GM12878 (cell line): Measurements from ENCODE around the gene ANKRD53. TPM values are rescaled to one million over a fixed set of nuclear protein-coding genes. Genes with fewer than 3 reads are reported as not detected.

ENCODE experiments used
- ATAC-seq: fragments of 200-7000 bp; cut with Tn5 transposase; 3 replicates; pipeline ENCODE4 v1.9.1; 2020; ENCODE audit warnings: mild to moderate bottlenecking, moderate library complexity
- BruUV-seq: library from RNA; stranded (reverse); fragments of 400-500 nt; replicated peaks from 2 replicates; lab custom pipeline; 2021; lab: Mats Ljungman, UMichigan
- CTCF ChIA-PET: fragments of 300-600 bp; sonication (Branson Sonifier 250); formaldehyde crosslinking; extraction: SDS; loops from one replicate; lab custom pipeline; 2021; ENCODE audit warnings: inconsistent platforms; lab: Yijun Ruan, JAX
- POLR2A ChIA-PET: fragments of 350-600 bp; formaldehyde crosslinking; extraction: SDS; loops from one replicate; lab custom pipeline; 2021; ENCODE audit warnings: inconsistent platforms; lab: Charles Lee
- RAD21 ChIA-PET: fragments of 300-600 bp; sonication (Branson Sonifier 250); formaldehyde crosslinking; loops from one replicate; lab custom pipeline; 2023; ENCODE audit warnings: antibody characterized with exemption; ENCODE audit not compliant: unreplicated experiment; lab: Charles Lee
- SMC1A ChIA-PET: fragments of 300-600 bp; sonication (Branson Sonifier 250); formaldehyde crosslinking; loops from one replicate; lab custom pipeline; 2023; ENCODE audit not compliant: unreplicated experiment, uncharacterized antibody; lab: Charles Lee
- DNase-seq: peaks from one replicate; pipeline ENCODE4 v3.0.0-alpha.2; 2011; ENCODE audit warnings: low read depth, low spot score
- FAIRE-seq: peaks from 3 replicates; lab custom pipeline; 2011; peaks lifted over from hg19 to GRCh38; lab: Jason Lieb, UNC
- H2AFZ ChIP-seq: 2 replicates; pipeline ENCODE4 v1.6.0; 2011; ENCODE audit warnings: low read depth, low read length, control low read depth; ENCODE audit not compliant: control insufficient read depth
- H3K27ac ChIP-seq: 2 replicates; pipeline ENCODE4 v1.5.1; 2011; ENCODE audit warnings: control low read depth; ENCODE audit not compliant: control insufficient read depth, insufficient read depth
- H3K27me3 ChIP-seq, 2 experiments: replicated peaks in 1 of 2; 2 replicates each; pipeline versions ENCODE4 v1.6.0 to v1.6.1; 2011; ENCODE audit warnings: low read length in 1 of 2; ENCODE audit not compliant: control insufficient read depth in 2 of 2, insufficient read depth in 2 of 2
- H3K36me3 ChIP-seq, 2 experiments: 2 replicates each; pipeline ENCODE4 v1.5.1; 2011; ENCODE audit warnings: low read length in 1 of 2; ENCODE audit not compliant: control insufficient read depth in 2 of 2, insufficient read depth in 2 of 2
- H3K4me1 ChIP-seq: 2 replicates; pipeline ENCODE4 v1.6.1; 2011; ENCODE audit warnings: mild to moderate bottlenecking, low read length, moderate library complexity, mixed read lengths; ENCODE audit not compliant: control insufficient read depth, insufficient read depth
- H3K4me2 ChIP-seq: 2 replicates; pipeline ENCODE4 v1.6.0; 2011; ENCODE audit warnings: control low read depth; ENCODE audit not compliant: control insufficient read depth, insufficient read depth
- H3K4me3 ChIP-seq: fragments of 200-600 bp; sonication (generic); 2 replicates; pipeline ENCODE4 v1.5.1; 2016
- H3K79me2 ChIP-seq: 2 replicates; pipeline ENCODE4 v1.6.0; 2011; ENCODE audit warnings: low read length; ENCODE audit not compliant: control insufficient read depth, insufficient read depth
- H3K9ac ChIP-seq: 2 replicates; pipeline ENCODE4 v1.8.0; 2011; ENCODE audit warnings: low read length, control low read depth, mixed read lengths; ENCODE audit not compliant: control insufficient read depth, insufficient read depth
- H3K9me3 ChIP-seq: replicated peaks from 3 replicates; pipeline ENCODE4 v1.5.1; 2011; ENCODE audit warnings: mild to moderate bottlenecking, low read length; ENCODE audit not compliant: control insufficient read depth, insufficient read depth
- H4K20me1 ChIP-seq: 2 replicates; pipeline ENCODE4 v1.6.0; 2011; ENCODE audit not compliant: control insufficient read depth, insufficient read depth
- BACH1 ChIP-seq: fragments of 450-650 bp; IDR thresholded peaks from 2 replicates; pipeline ENCODE4 v1.6.1; 2017; ENCODE audit warnings: mild to moderate bottlenecking, borderline replicate concordance
- BCLAF1 ChIP-seq: fragments of 450-650 bp; IDR thresholded peaks from 2 replicates; pipeline ENCODE4 v1.6.1; 2017; ENCODE audit warnings: antibody characterized with exemption, mild to moderate bottlenecking, moderate library complexity
- CHD1 ChIP-seq: IDR thresholded peaks from 2 replicates; pipeline ENCODE4 v1.6.1; 2012; ENCODE audit warnings: low read depth, low read length, improper control_type of control experiment
- EED ChIP-seq: sonication (generic); IDR thresholded peaks from 2 replicates; pipeline ENCODE4 v1.6.1; 2016; ENCODE audit warnings: antibody characterized with exemption, low read depth
- FOXM1 ChIP-seq: IDR thresholded peaks from 2 replicates; pipeline ENCODE4 v1.6.1; 2012; ENCODE audit warnings: low read depth, mild to moderate bottlenecking, inconsistent platforms, low read length, moderate library complexity
- GATAD2B ChIP-seq: fragments of 450-650 bp; conservative IDR thresholded peaks from 2 replicates; pipeline ENCODE4 v1.6.1; 2017; ENCODE audit warnings: low read depth, mild to moderate bottlenecking, moderate library complexity
- KAT2A ChIP-seq: conservative IDR thresholded peaks from 2 replicates; pipeline ENCODE4 v1.6.1; 2011; ENCODE audit warnings: low read depth, low read length; ENCODE audit not compliant: control insufficient read depth
- MEF2A ChIP-seq: IDR thresholded peaks from 2 replicates; pipeline ENCODE4 v1.6.1; 2011; ENCODE audit warnings: low read depth, mild to moderate bottlenecking, low read length, moderate library complexity; ENCODE audit not compliant: insufficient read depth
- NR2F1 ChIP-seq: fragments of 450-650 bp; conservative IDR thresholded peaks from 2 replicates; pipeline ENCODE4 v1.6.1; 2017; ENCODE audit warnings: mild to moderate bottlenecking
- PBX3 ChIP-seq: IDR thresholded peaks from 2 replicates; pipeline ENCODE4 v1.6.1; 2011; ENCODE audit warnings: mild to moderate bottlenecking, low read depth, low read length, moderate library complexity; ENCODE audit not compliant: insufficient replicate concordance
- POLR2AphosphoS2 ChIP-seq: IDR thresholded peaks from 2 replicates; pipeline ENCODE4 v1.6.1; 2011; ENCODE audit warnings: low read depth, mild to moderate bottlenecking, low read length, improper control_type of control experiment, moderate library complexity
- RELB ChIP-seq: fragments of 450-650 bp; IDR thresholded peaks from 2 replicates; pipeline ENCODE4 v1.6.1; 2017; ENCODE audit warnings: low read depth, mild to moderate bottlenecking, moderate library complexity
- RUNX3 ChIP-seq: IDR thresholded peaks from 2 replicates; pipeline ENCODE4 v1.6.1; 2012; ENCODE audit warnings: low read length, inconsistent platforms
- SIX5 ChIP-seq: IDR thresholded peaks from 2 replicates; pipeline ENCODE4 v1.6.1; 2011; ENCODE audit warnings: mild to moderate bottlenecking, low read depth, low read length, moderate library complexity; ENCODE audit not compliant: severe bottlenecking
- SRF ChIP-seq, 2 experiments: IDR thresholded peaks; 2 replicates each; pipeline ENCODE4 v1.6.1; 2011; ENCODE audit warnings: low read depth in 2 of 2, low read length in 2 of 2, mild to moderate bottlenecking in 1 of 2, moderate library complexity in 1 of 2
- TARDBP ChIP-seq: IDR thresholded peaks from 2 replicates; pipeline ENCODE4 v1.6.1; 2016; ENCODE audit warnings: borderline replicate concordance
- ZNF274 ChIP-seq: IDR thresholded peaks from one replicate; pipeline ENCODE4 v1.8.0; 2011; ENCODE audit not compliant: insufficient read length, insufficient read depth
- WGBS: methylation state at CpG from one replicate; pipeline ENCODE4 v1.1.6; 2016; ENCODE audit warnings: low lambda C conversion rate; ENCODE audit not compliant: insufficient replicate concordance, insufficient coverage; ENCODE audit errors: missing lambda C conversion rate; 5-methylcytosine and 5-hydroxymethylcytosine counted together
- in situ Hi-C: fragments of 300-500 bp; cut with MboI; formaldehyde crosslinking; loops from 9 replicates; pipeline ENCODE4 v1.14.3; 2018; ENCODE audit warnings: mixed read lengths
- intact Hi-C: fragments of 100-400 bp; cut with micrococcal nuclease; formaldehyde crosslinking; loops from one replicate; pipeline ENCODE4 v1.14.2; 2022; ENCODE audit not compliant: unreplicated experiment
- polyA plus RNA-seq, 11 experiments: library from polyadenylated mRNA; depleted of rRNA in 4 of 11; unstranded in 6 of 11; stranded (reverse) in 5 of 11; fragments of >200 nt; fragmentation: Nextera tagmentation in 4 of 11; fragmentation: Illumina TruSeq in 1 of 11; extraction: Ambion mirVana in 4 of 11; extraction: Trizol in 1 of 11; gene quantifications; 1 replicate in 1 of 11; 2 replicates in 10 of 11; pipeline versions ENCODE4 v1.2.1 to v1.2.3, GENCODE V29; 2011 to 2016; ENCODE audit warnings: inconsistent platforms in 2 of 11, missing spikeins in 2 of 11, low read depth in 1 of 11
- total RNA-seq, 4 experiments: library from RNA; depleted of rRNA in 3 of 4; stranded (reverse); fragments of >200 nt in 3 of 4; fragmentation: Illumina TruSeq in 1 of 4; extraction: Trizol in 1 of 4; gene quantifications; 2 replicates each; pipeline versions ENCODE4 v1.2.1 to v1.2.3, GENCODE V29; 2013 to 2021

The ANKRD53 gene
- total and polyA plus RNA-seq, 10 of the 15 experiments (the other 5 are each of a cell fraction or from before 2014, with no cell fraction given), result 0.04 TPM; not detected in 8

GRCh38 chr2:70988726-70989648 is 10.6 kb downstream of the ANKRD53 start:
- Histone ChIP-seq H3K4me1 (peaks cover 9% of the 10 kb centered on the region), H4K20me1 (no peaks in the 10 kb centered on the region), H3K9ac (no peak overlapping the region), H3K36me3 (peaks cover 7 to 18% of the 10 kb centered on the region in 2 experiments), H3K4me2 (no peak overlapping the region), H3K9me3 (no peaks in the 10 kb centered on the region), H3K4me3 (no peak overlapping the region), H2AFZ (no peak overlapping the region), H3K27me3 (no peaks in the 10 kb centered on the region), H3K27ac (no peak overlapping the region), H3K79me2 (peaks cover 11% of the 10 kb centered on the region)
- 92% methylated on average over 16 of the region's 16 CpGs for WGBS
- POLR2A ChIA-PET, result no interaction called here
- in situ Hi-C loops (no loop called here), intact Hi-C loops (no loop called here)
- CTCF ChIA-PET, result interaction anchor here (0.6 to 1.3 kb wide), 3 partner anchors 12 to 41 kb away, joined by 3 to 4 read pairs (median 3); no protein-coding TSS in a partner anchor
- ATAC-seq (no peak), DNase-seq (no peak), FAIRE-seq (no peak)
- RAD21 ChIA-PET, result no interaction called here
- no TSS peak for BruUV-seq
- SMC1A ChIA-PET, result no interaction called here
- no peak for TF ChIP-seq POLR2AphosphoS2
- no peak for TF ChIP-seq ZNF274
- no peak for TF ChIP-seq SRF (IDR thresholded peaks at IDR 0.05; ENCODE audit: low read depth in 2 of 2, low read length in 2 of 2)
- TF ChIP-seq EED, result no peak
- TF ChIP-seq TARDBP, result no peak
- TF ChIP-seq MEF2A, result no peak
- TF ChIP-seq BACH1, result no peak
- no peak for TF ChIP-seq FOXM1
- TF ChIP-seq RELB, result no peak
- no peak for TF ChIP-seq GATAD2B
- TF ChIP-seq CHD1, result no peak
- TF ChIP-seq KAT2A, result no peak
- TF ChIP-seq BCLAF1, result no peak
- no peak for TF ChIP-seq PBX3
- no peak for TF ChIP-seq NR2F1
- TF ChIP-seq RUNX3, result no peak
- no peak for TF ChIP-seq SIX5
